ENCODE results near the gene PDHX. TPM values are rescaled to one million over a fixed set of nuclear protein-coding genes. Genes with fewer than 3 reads are reported as not detected.

PDHX gene
- total and polyA plus RNA-seq, 10 of the 15 experiments (the other 5 are each of a cell fraction or from before 2014, with no cell fraction given): 14.5 to 41.9 (median 28.0) TPM

- no peak for TF ChIP-seq MLLT1 (IDR thresholded peaks at IDR 0.05)
- no peak for TF ChIP-seq ZBTB11 (CRISPR knock-in tag; IDR thresholded peaks at IDR 0.05)
- no peak for TF ChIP-seq CTCF (IDR thresholded peaks at IDR 0.05 in 2 of 3, conservative IDR thresholded peaks at IDR 0.05 in 1 of 3; ENCODE audit: control insufficient read depth in 2 of 3, extremely low read depth in 1 of 3, insufficient read depth in 1 of 3, low read depth in 3 of 3, low read length in 3 of 3)
- Histone ChIP-seq H3K4me2 (ENCODE audit: control insufficient read depth, insufficient read depth) (no peak overlapping the region), H3K27ac (ENCODE audit: control insufficient read depth, insufficient read depth) (no peak overlapping the region), H3K27me3 (replicated peaks in 1 of 2; ENCODE audit: control insufficient read depth in 2 of 2, insufficient read depth in 2 of 2, low read length in 1 of 2) (no peaks in the 10 kb centered on the region), H2AFZ (ENCODE audit: control insufficient read depth, low read depth, low read length) (no peak overlapping the region), H3K4me3 (no peak overlapping the region), H3K9ac (ENCODE audit: control insufficient read depth, insufficient read depth, low read length) (no peak overlapping the region), H3K79me2 (ENCODE audit: control insufficient read depth, insufficient read depth, low read length) (no peaks in the 10 kb centered on the region), H4K20me1 (ENCODE audit: control insufficient read depth, insufficient read depth) (no peaks in the 10 kb centered on the region), H3K9me3 (replicated peaks; ENCODE audit: control insufficient read depth, insufficient read depth, low read length) (no peaks in the 10 kb centered on the region), H3K36me3 (ENCODE audit: control insufficient read depth in 2 of 2, insufficient read depth in 2 of 2, low read length in 1 of 2) (no peaks in the 10 kb centered on the region), H3K4me1 (ENCODE audit: control insufficient read depth, insufficient read depth, low read length) (no peaks in the 10 kb centered on the region)
- ChIA-PET POLR2A (no interaction called here), SMC1A (ENCODE audit: uncharacterized antibody, unreplicated experiment) (no interaction called here), CTCF (interaction anchor here (1.3 kb wide), 1 partner anchor 284 kb away, joined by 3 read pairs; no protein-coding TSS in a partner anchor), RAD21 (ENCODE audit: unreplicated experiment) (no interaction called here)
- BruUV-seq (replicated peaks): no TSS peak
- FAIRE-seq (no peak), DNase-seq (ENCODE audit: low read depth, low spot score) (no peak), ATAC-seq (no peak)
- in situ Hi-C loops (cut with MboI) (no loop called here), intact Hi-C loops (cut with micrococcal nuclease; ENCODE audit: unreplicated experiment) (no loop called here)
- 67% methylated on average over 5 of the region's 5 CpGs for WGBS (ENCODE audit: insufficient coverage, insufficient replicate concordance, low lambda C conversion rate, missing lambda C conversion rate)
Measured at GRCh38 chr11:34870548-34871196, 45.7 kb upstream of the PDHX start.

Data from GM12878 (cell line).